Femur (tissue), 1 donor: Measurements from ENCODE around the gene LEPROT.
"Not testable (repeated sequence)": the region's sequence is repeated elsewhere in the genome, so short reads cannot be mapped to it uniquely, and the experiment has no call there.

ENCODE experiments used
- DNase-seq: peaks from one replicate; pipeline ENCODE4 v3.0.0-alpha.2; 2017

LEPROT gene

GRCh38 chr1:65440915-65441314 lies 20.4 kb downstream of the LEPROT start:
- no peak for DNase-seq

- DNase-seq: no peak
Observed at GRCh38 chr1:65441464-65441863, 21.0 kb downstream of the LEPROT start.

GRCh38 chr1:65442442-65442841 lies 22.0 kb downstream of the LEPROT start:
- no peak for DNase-seq

- no peak for DNase-seq
Observed at GRCh38 chr1:65443647-65444046, 23.2 kb downstream of the LEPROT start.

- no peak for DNase-seq
Observed at GRCh38 chr1:65444128-65444640, 23.7 kb downstream of the LEPROT start.

- no peak for DNase-seq
Observed at GRCh38 chr1:65445837-65446236, 25.4 kb downstream of the LEPROT start.

GRCh38 chr1:65449214-65449823 lies 28.9 kb downstream of the LEPROT start:
- no peak for DNase-seq

GRCh38 chr1:65455678-65456077 lies 35.2 kb downstream of the LEPROT start:
- DNase-seq: not testable (repeated sequence)

GRCh38 chr1:65456481-65456880 lies 36.0 kb downstream of the LEPROT start:
- DNase-seq: no peak

- DNase-seq: no peak
Observed at GRCh38 chr1:65457868-65458267, 37.4 kb downstream of the LEPROT start.

GRCh38 chr1:65458730-65459396 lies 38.4 kb downstream of the LEPROT start:
- DNase-seq: no peak

GRCh38 chr1:65459397-65459768 lies 38.9 kb downstream of the LEPROT start:
- no peak for DNase-seq

GRCh38 chr1:65465837-65466236 lies 45.4 kb downstream of the LEPROT start:
- DNase-seq: not testable (repeated sequence)

- DNase-seq: no peak
Observed at GRCh38 chr1:65467536-65467935, 47.1 kb downstream of the LEPROT start.

- no peak for DNase-seq
Observed at GRCh38 chr1:65469126-65469888, 48.8 kb downstream of the LEPROT start.

GRCh38 chr1:65469889-65470340 lies 49.4 kb downstream of the LEPROT start:
- peak; percentile 48 for DNase-seq

GRCh38 chr1:65470766-65471165 lies 50.3 kb downstream of the LEPROT start:
- no peak for DNase-seq

- DNase-seq: no peak
Observed at GRCh38 chr1:65471213-65471833, 50.9 kb downstream of the LEPROT start.

GRCh38 chr1:65471861-65472332 lies 51.4 kb downstream of the LEPROT start:
- DNase-seq: no peak

- DNase-seq: no peak
Observed at GRCh38 chr1:65476327-65476726, 55.9 kb downstream of the LEPROT start.

GRCh38 chr1:65477414-65478378 lies 57.2 kb downstream of the LEPROT start:
- no peak for DNase-seq
